ENCODE data around the gene PHLDA1. TPM values are rescaled to one million over a fixed set of nuclear protein-coding genes. Genes with fewer than 3 reads are reported as not detected.
A peak's percentile ranks its signal among the peaks of the same experiment; 100 is the strongest.

Gene PHLDA1
- total RNA-seq, 1 experiment from 2014 or later, result 34.9 TPM

GRCh38 chr12:76008428-76008827, 23.1 kb downstream of the PHLDA1 start:
- CTCF ChIA-PET, result no interaction called here
- Mint-ChIP-seq H3K27ac (no peak overlapping the region), H3K4me3 (no peak overlapping the region), H3K27me3 (ENCODE audit: low read depth) (peaks cover 4% of the 10 kb centered on the region), H3K4me1 (peaks cover 25% of the 10 kb centered on the region), H3K36me3 (peaks cover 11% of the 10 kb centered on the region), H3K9me3 (peaks cover 12% of the 10 kb centered on the region)
- POLR2A ChIA-PET, result no interaction called here
- TF ChIP-seq AR (CRISPR knock-in tag; IDR thresholded peaks at IDR 0.05) (no peak), ETV6 (CRISPR knock-in tag; IDR thresholded peaks at IDR 0.05) (no peak), ZNF416 (CRISPR knock-in tag; IDR thresholded peaks at IDR 0.05) (no peak), HMGXB4 (CRISPR knock-in tag; IDR thresholded peaks at IDR 0.05) (no peak), FOXK1 (CRISPR knock-in tag; IDR thresholded peaks at IDR 0.05) (no peak), NFE2L1 (CRISPR knock-in tag; IDR thresholded peaks at IDR 0.05) (no peak), ARID4B (CRISPR knock-in tag; IDR thresholded peaks at IDR 0.05; ENCODE audit: borderline replicate concordance) (no peak), NR2C2 (CRISPR knock-in tag; IDR thresholded peaks at IDR 0.05) (no peak), ZBTB21 (CRISPR knock-in tag; IDR thresholded peaks at IDR 0.05; ENCODE audit: borderline replicate concordance) (no peak), KAT7 (CRISPR knock-in tag; IDR thresholded peaks at IDR 0.05; ENCODE audit: borderline replicate concordance) (no peak), E2F4 (CRISPR knock-in tag; IDR thresholded peaks at IDR 0.05; ENCODE audit: borderline replicate concordance, low read depth) (no peak), IRF2 (CRISPR knock-in tag; IDR thresholded peaks at IDR 0.05; ENCODE audit: borderline replicate concordance, low read depth) (no peak)
- no peak for ATAC-seq
- DNase-seq (ENCODE audit: low spot score), result no peak

- Mint-ChIP-seq H3K4me1 (peaks cover 28% of the 10 kb centered on the region), H3K27me3 (ENCODE audit: low read depth) (peaks cover 4% of the 10 kb centered on the region), H3K36me3 (peaks cover 14% of the 10 kb centered on the region), H3K27ac (peak overlapping the region; percentile 22), H3K9me3 (peaks cover 12% of the 10 kb centered on the region), H3K4me3 (no peak overlapping the region)
- ChIA-PET POLR2A (no interaction called here), CTCF (no interaction called here)
- DNase-seq (ENCODE audit: low spot score) (peak; percentile 23), ATAC-seq (peak; percentile 60)
- no peak for TF ChIP-seq NFE2L1 (CRISPR knock-in tag; IDR thresholded peaks at IDR 0.05)
Observed at GRCh38 chr12:76007640-76008039, 23.9 kb downstream of the PHLDA1 start.

All from WTC11 (cell line).